Activated B cell treated with CpG ODN at 0.5 μM for 24 hours (primary cell): ENCODE data around the gene CAMSAP2. TPM values are rescaled to one million over a fixed set of nuclear protein-coding genes. Genes with fewer than 3 reads are reported as not detected.

ENCODE experiments used
- ATAC-seq: fragments of 200-7000 bp; cut with Tn5 transposase; one replicate; pipeline ENCODE4 v1.10.0; 2021; ENCODE audit warnings: low read depth, mild to moderate bottlenecking, moderate library complexity
- CTCF ChIA-PET: fragments of 350-600 bp; sonication (Branson Sonifier 250); formaldehyde crosslinking; loops from one replicate; lab custom pipeline; 2021; ENCODE audit warnings: antibody characterized with exemption; lab: Charles Lee
- POLR2A ChIA-PET: fragments of 350-600 bp; sonication (Branson Sonifier 250); formaldehyde crosslinking; loops from one replicate; lab custom pipeline; 2021; ENCODE audit warnings: antibody characterized with exemption; lab: Charles Lee
- DNase-seq: peaks from one replicate; pipeline ENCODE4 v3.0.0; 2022
- H3K27ac Mint-ChIP-seq: one replicate; pipeline ENCODE4 v1.8.0; 2020; ENCODE audit warnings: mixed read lengths
- H3K27me3 Mint-ChIP-seq: one replicate; pipeline ENCODE4 v1.8.0; 2021; ENCODE audit warnings: mixed read lengths
- H3K36me3 Mint-ChIP-seq: one replicate; pipeline ENCODE4 v1.8.0; 2021; ENCODE audit warnings: low read depth, mixed read lengths
- H3K4me1 Mint-ChIP-seq: one replicate; pipeline ENCODE4 v1.8.0; 2021; ENCODE audit warnings: mixed read lengths
- H3K4me3 Mint-ChIP-seq: one replicate; pipeline ENCODE4 v1.8.0; 2020; ENCODE audit warnings: mild to moderate bottlenecking, mixed read lengths
- H3K9me3 Mint-ChIP-seq: one replicate; pipeline ENCODE4 v1.8.0; 2020; ENCODE audit warnings: mixed read lengths
- CTCF ChIP-seq: fragments of 200-600 bp; IDR thresholded peaks from one replicate; pipeline ENCODE4 v1.8.0; 2022; ENCODE audit warnings: antibody characterized with exemption, mild to moderate bottlenecking
- intact Hi-C: fragments of 100-400 bp; cut with micrococcal nuclease; formaldehyde crosslinking; loops from one replicate; pipeline ENCODE4 v1.15.1; 2024
- total RNA-seq: library from RNA; stranded (reverse); gene quantifications from 2 replicates; pipeline ENCODE4 v1.2.3, GENCODE V29; 2022

The CAMSAP2 gene
- total RNA-seq, 1 donor from 2014 or later = 0.86 TPM

GRCh38 chr1:200710166-200710565, 28.5 kb upstream of the CAMSAP2 start:
- intact Hi-C loops = no loop called here
- H3K4me1 Mint-ChIP-seq = no peaks in the 10 kb centered on the region
- H3K27me3 Mint-ChIP-seq = peaks cover 3% of the 10 kb centered on the region
- ChIA-PET CTCF (no interaction called here), POLR2A (no interaction called here)
- no peak overlapping the region for H3K4me3 Mint-ChIP-seq
- no peaks in the 10 kb centered on the region for H3K36me3 Mint-ChIP-seq
- DNase-seq = no peak
- no peak overlapping the region for H3K27ac Mint-ChIP-seq
- H3K9me3 Mint-ChIP-seq = no peaks in the 10 kb centered on the region
- no peak for TF ChIP-seq CTCF
- ATAC-seq = no peak

GRCh38 chr1:200714504-200715187, 24.0 kb upstream of the CAMSAP2 start:
- DNase-seq = no peak
- ATAC-seq = no peak
- no peaks in the 10 kb centered on the region for H3K4me1 Mint-ChIP-seq
- peaks cover 9% of the 10 kb centered on the region for H3K27me3 Mint-ChIP-seq
- no peak overlapping the region for H3K27ac Mint-ChIP-seq
- POLR2A ChIA-PET = no interaction called here
- no peaks in the 10 kb centered on the region for H3K36me3 Mint-ChIP-seq
- intact Hi-C loops = no loop called here
- TF ChIP-seq CTCF = no peak
- H3K9me3 Mint-ChIP-seq = no peaks in the 10 kb centered on the region
- CTCF ChIA-PET = no interaction called here
- no peak overlapping the region for H3K4me3 Mint-ChIP-seq

- H3K36me3 Mint-ChIP-seq = no peaks in the 10 kb centered on the region
- POLR2A ChIA-PET = no interaction called here
- intact Hi-C loops = no loop called here
- ATAC-seq (no peak), DNase-seq (no peak)
- no peak for TF ChIP-seq CTCF
- H3K4me1 Mint-ChIP-seq = no peaks in the 10 kb centered on the region
- H3K27me3 Mint-ChIP-seq = peaks cover 11% of the 10 kb centered on the region
- H3K9me3 Mint-ChIP-seq = no peaks in the 10 kb centered on the region
- no peak overlapping the region for H3K27ac Mint-ChIP-seq
- CTCF ChIA-PET = interaction anchor here (1.0 kb wide), 1 partner anchor 322 kb away, joined by 3 read pairs; no protein-coding TSS in a partner anchor
- H3K4me3 Mint-ChIP-seq = no peak overlapping the region
These were observed 18.5 kb upstream of the CAMSAP2 start for GRCh38 chr1:200720199-200720598.

- Mint-ChIP-seq H3K9me3 (no peaks in the 10 kb centered on the region), H3K4me3 (no peak overlapping the region), H3K27ac (no peak overlapping the region), H3K4me1 (no peaks in the 10 kb centered on the region), H3K27me3 (peaks cover 6% of the 10 kb centered on the region), H3K36me3 (no peaks in the 10 kb centered on the region)
- ATAC-seq (no peak), DNase-seq (no peak)
- POLR2A ChIA-PET = no interaction called here
- intact Hi-C loops = no loop called here
- no peak for TF ChIP-seq CTCF
- CTCF ChIA-PET = no interaction called here
These were observed 14.6 kb upstream of the CAMSAP2 start for GRCh38 chr1:200724064-200724463.

GRCh38 chr1:200727257-200727656, 11.4 kb upstream of the CAMSAP2 start:
- H3K4me3 Mint-ChIP-seq = no peak overlapping the region
- no peak for ATAC-seq

More at GRCh38 chr1:200727257-200727656, 11.4 kb upstream of the CAMSAP2 start:
- POLR2A ChIA-PET = no interaction called here
- Mint-ChIP-seq H3K36me3 (no peaks in the 10 kb centered on the region), H3K9me3 (no peaks in the 10 kb centered on the region), H3K4me1 (no peaks in the 10 kb centered on the region), H3K27ac (no peak overlapping the region), H3K27me3 (no peaks in the 10 kb centered on the region)
- TF ChIP-seq CTCF = no peak
- no peak for DNase-seq
- CTCF ChIA-PET = no interaction called here
- intact Hi-C loops = no loop called here
